ENCODE measurements around the gene TMSB4X.
"Not testable (repeated sequence)": the region's sequence is repeated elsewhere in the genome, so short reads cannot be mapped to it uniquely, and the experiment has no call there.

Gene TMSB4X

GRCh38 chrX:12975991-12976558, 1.2 kb downstream of the TMSB4X start:
- DNase-seq (ENCODE audit: low read depth in 2 of 2, low spot score in 1 of 2), result no peak

GRCh38 chrX:12976819-12977732, 2.2 kb downstream of the TMSB4X start:
- DNase-seq (ENCODE audit: low read depth in 2 of 2, low spot score in 1 of 2), result not testable (repeated sequence)

- DNase-seq (ENCODE audit: low read depth in 2 of 2, low spot score in 1 of 2), result no peak
These were observed 2.9 kb downstream of the TMSB4X start for GRCh38 chrX:12977761-12978204.

GRCh38 chrX:12978205-12979025, 3.5 kb downstream of the TMSB4X start:
- peak in 1 of 2 donors; percentile 61 for DNase-seq (ENCODE audit: low read depth in 2 of 2, low spot score in 1 of 2)

- DNase-seq (ENCODE audit: low read depth in 2 of 2, low spot score in 1 of 2), result no peak
These were observed 4.2 kb downstream of the TMSB4X start for GRCh38 chrX:12979026-12979607.

- DNase-seq (ENCODE audit: low read depth in 2 of 2, low spot score in 1 of 2), result no peak
These were observed 4.7 kb downstream of the TMSB4X start for GRCh38 chrX:12979616-12980015.

- DNase-seq (ENCODE audit: low read depth in 2 of 2, low spot score in 1 of 2), result not testable (repeated sequence)
These were observed 5.1 kb downstream of the TMSB4X start for GRCh38 chrX:12980039-12980438.

- DNase-seq (ENCODE audit: low read depth in 2 of 2, low spot score in 1 of 2), result no peak
These were observed 7.0 kb downstream of the TMSB4X start for GRCh38 chrX:12981880-12982279.

GRCh38 chrX:12984603-12985319, 9.9 kb downstream of the TMSB4X start:
- no peak for DNase-seq (ENCODE audit: low read depth in 2 of 2, low spot score in 1 of 2)

GRCh38 chrX:12985331-12985730, 10.4 kb downstream of the TMSB4X start:
- DNase-seq (ENCODE audit: low read depth in 2 of 2, low spot score in 1 of 2), result no peak

- no peak for DNase-seq (ENCODE audit: low read depth in 2 of 2, low spot score in 1 of 2)
These were observed 11.4 kb downstream of the TMSB4X start for GRCh38 chrX:12986164-12986779.

GRCh38 chrX:12986886-12987285, 12.0 kb downstream of the TMSB4X start:
- DNase-seq (ENCODE audit: low read depth in 2 of 2, low spot score in 1 of 2), result no peak

- no peak for DNase-seq (ENCODE audit: low read depth in 2 of 2, low spot score in 1 of 2)
These were observed 12.4 kb downstream of the TMSB4X start for GRCh38 chrX:12987340-12987739.

GRCh38 chrX:12987900-12988594, 13.1 kb downstream of the TMSB4X start:
- DNase-seq (ENCODE audit: low read depth in 2 of 2, low spot score in 1 of 2), result no peak

- DNase-seq (ENCODE audit: low read depth in 2 of 2, low spot score in 1 of 2), result no peak
These were observed 13.9 kb downstream of the TMSB4X start for GRCh38 chrX:12988797-12989196.

- DNase-seq (ENCODE audit: low read depth in 2 of 2, low spot score in 1 of 2), result no peak
These were observed 14.6 kb downstream of the TMSB4X start for GRCh38 chrX:12989461-12989860.

GRCh38 chrX:12991575-12991974, 16.7 kb downstream of the TMSB4X start:
- no peak for DNase-seq (ENCODE audit: low read depth in 2 of 2, low spot score in 1 of 2)

GRCh38 chrX:12992544-12993118, 17.7 kb downstream of the TMSB4X start:
- DNase-seq (ENCODE audit: low read depth in 2 of 2, low spot score in 1 of 2), result no peak

- DNase-seq (ENCODE audit: low read depth in 2 of 2, low spot score in 1 of 2), result no peak
These were observed 18.9 kb downstream of the TMSB4X start for GRCh38 chrX:12993826-12994225.

All from stimulated activated CD8-positive, alpha-beta memory T cell treated with anti-CD3 and anti-CD28 coated beads, Interleukin-4, amount 100 ng/mL, for 4 hours (primary cell).